Measurements from ENCODE around the gene GNAT1.

DNA sequence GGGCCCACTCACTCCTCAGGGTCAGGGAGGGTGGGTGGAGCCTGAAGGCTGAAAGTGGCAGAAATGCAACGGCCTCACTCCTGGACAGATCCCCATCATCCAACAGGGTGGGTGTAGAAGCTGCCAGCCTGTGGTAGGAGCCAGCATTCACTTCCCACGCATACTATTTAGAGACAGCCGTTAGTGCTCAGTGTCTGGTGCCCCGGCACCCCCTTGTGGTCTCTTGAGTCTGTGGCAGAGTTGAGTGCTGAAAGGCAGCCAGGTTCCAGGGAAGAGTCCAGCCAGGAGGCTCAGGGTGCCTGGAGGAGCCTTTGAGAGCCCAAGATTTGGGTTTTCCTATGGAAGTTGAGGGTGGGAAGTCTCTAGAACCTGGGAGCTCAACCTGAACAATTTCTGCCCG is 2.1 kb upstream of the GNAT1 start:
- TF ChIP-seq CTCF (IDR thresholded peaks at IDR 0.05), result peak in 5 of 7 experiments; percentile 64 to 91 (median 73)
- no peak for TF ChIP-seq POLR2A (IDR thresholded peaks at IDR 0.05)
